Fibroblast of pulmonary artery (primary cell): ENCODE measurements around the gene NOS1AP.
"Not testable (repeated sequence)": the region's sequence is repeated elsewhere in the genome, so short reads cannot be mapped to it uniquely, and the experiment has no call there.

Experiments used
- DNase-seq: peaks from one replicate; pipeline ENCODE4 v3.0.0-alpha.2; 2010; ENCODE audit warnings: low read depth
- H3K4me3 ChIP-seq: replicated peaks from 2 replicates; pipeline ENCODE4 v1.5.1; 2011; ENCODE audit warnings: low read depth, mild to moderate bottlenecking, control low read depth, low read length, moderate library complexity
- CTCF ChIP-seq: IDR thresholded peaks from 2 replicates; pipeline ENCODE4 v1.5.1; 2011; ENCODE audit warnings: mild to moderate bottlenecking, control low read depth, low read length, inconsistent platforms; ENCODE audit errors: missing control alignments

NOS1AP gene

GRCh38 chr1:162417650-162418049 lies 348.2 kb downstream of the NOS1AP start:
- H3K4me3 ChIP-seq = no peak overlapping the region
- no peak for TF ChIP-seq CTCF
- DNase-seq = no peak

GRCh38 chr1:162418584-162418983 lies 349.1 kb downstream of the NOS1AP start:
- DNase-seq, H3K4me3 ChIP-seq: not testable (repeated sequence)

GRCh38 chr1:162419450-162419931 lies 350.0 kb downstream of the NOS1AP start:
- H3K4me3 ChIP-seq = not testable (repeated sequence)

More at GRCh38 chr1:162419450-162419931, 350.0 kb downstream of the NOS1AP start:
- not testable (repeated sequence) for DNase-seq
